Prostate gland (tissue), 2 donors: ENCODE results near the gene EXOSC7.

ENCODE experiments used
- CTCF ChIP-seq, 4 experiments: fragments of 200-600 bp in 2 of 4; fragments of 450-650 bp in 2 of 4; sonication (generic) in 2 of 4; IDR thresholded peaks; 1 replicate in 3 of 4; 2 replicates in 1 of 4; pipeline ENCODE4 v1.5.1; 2016 to 2019; ENCODE audit warnings: antibody characterized with exemption in 4 of 4, mild to moderate bottlenecking in 2 of 4, moderate library complexity in 2 of 4
- POLR2A ChIP-seq: fragments of 450-650 bp; IDR thresholded peaks from one replicate; pipeline ENCODE4 v1.6.1; 2016; ENCODE audit warnings: antibody characterized with exemption, mild to moderate bottlenecking
- POLR2AphosphoS5 ChIP-seq: sonication (generic); formaldehyde crosslinking; IDR thresholded peaks from one replicate; pipeline ENCODE4 v1.6.1; 2017; ENCODE audit warnings: antibody characterized with exemption

DNA sequence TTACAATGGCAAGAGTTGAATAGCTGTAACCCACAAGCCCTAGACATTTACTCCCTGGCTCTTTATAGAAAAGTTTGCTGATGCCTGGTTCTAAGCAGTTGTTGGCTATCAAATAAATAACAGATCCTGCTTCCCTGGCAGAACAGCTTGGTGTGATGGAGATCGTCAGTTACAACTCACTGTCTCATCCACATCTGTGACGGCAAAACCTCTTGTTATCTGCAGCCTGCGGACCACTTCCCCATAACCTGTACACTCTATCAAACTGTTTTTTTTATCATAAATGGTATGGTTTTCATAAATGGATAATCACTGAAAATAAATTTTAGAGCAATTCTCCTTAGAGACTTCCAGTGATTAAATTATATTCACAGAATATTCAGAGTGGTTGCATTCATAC, 14.2 kb upstream of the EXOSC7 start:
- TF ChIP-seq CTCF (IDR thresholded peaks at IDR 0.05) (no peak), POLR2AphosphoS5 (no peak), POLR2A (no peak)
